Left lobe of liver (tissue), 2 donors: Measurements from ENCODE around the gene RFLNA. TPM values are rescaled to one million over a fixed set of nuclear protein-coding genes. Genes with fewer than 3 reads are reported as not detected.

Experiments
- ATAC-seq: fragments of 200-7000 bp; cut with Tn5 transposase; one replicate; pipeline ENCODE4 v1.9.1; 2020; ENCODE audit warnings: mild to moderate bottlenecking, moderate library complexity
- DNase-seq: peaks from one replicate; pipeline ENCODE4 v3.0.0-alpha.2; 2020; ENCODE audit warnings: low spot score
- total RNA-seq: library from RNA; stranded (reverse); gene quantifications from one replicate; pipeline ENCODE4 v1.2.1, GENCODE V29; 2021
- donor health status: DM: no; HTN: no; CAD: no; lungs with moderate emphysema.
- donor health status: DM: no; HTN: yes; CAD: no.

The RFLNA gene
- total RNA-seq, 1 donor from 2014 or later, result not detected

GRCh38 chr12:124354400-124354799, 59.5 kb downstream of the RFLNA start:
- DNase-seq (no peak), ATAC-seq (no peak)

GRCh38 chr12:124356221-124356620, 61.3 kb downstream of the RFLNA start:
- ATAC-seq (no peak), DNase-seq (no peak)

- ATAC-seq (no peak), DNase-seq (no peak)
Observed at GRCh38 chr12:124357616-124358015, 62.7 kb downstream of the RFLNA start.

GRCh38 chr12:124358572-124358971, 63.7 kb downstream of the RFLNA start:
- ATAC-seq, result no peak
- no peak for DNase-seq

- DNase-seq (peak; percentile 98), ATAC-seq (peak; percentile 85)
Observed at GRCh38 chr12:124359671-124360581, 65.0 kb downstream of the RFLNA start.

- peak; percentile 79 for DNase-seq
- ATAC-seq, result peak; percentile 47
Observed at GRCh38 chr12:124361074-124361970, 66.4 kb downstream of the RFLNA start.

- ATAC-seq (no peak), DNase-seq (no peak)
Observed at GRCh38 chr12:124361996-124362395, 67.1 kb downstream of the RFLNA start.

- ATAC-seq (no peak), DNase-seq (no peak)
Observed at GRCh38 chr12:124363353-124363965, 68.6 kb downstream of the RFLNA start.

- ATAC-seq (no peak), DNase-seq (no peak)
Observed at GRCh38 chr12:124364543-124364942, 69.7 kb downstream of the RFLNA start.
